Common myeloid progenitor, CD34-positive (primary cell): ENCODE data around the gene HDGFL2.
"Not testable (repeated sequence)": the region's sequence is repeated elsewhere in the genome, so short reads cannot be mapped to it uniquely, and the experiment has no call there.

ENCODE experiments used
- CTCF ChIA-PET: fragments of 350-600 bp; sonication (Branson Sonifier 250); formaldehyde crosslinking; loops from one replicate; lab custom pipeline; 2021; ENCODE audit warnings: antibody characterized with exemption; lab: Charles Lee
- POLR2A ChIA-PET: fragments of 350-600 bp; sonication (Branson Sonifier 250); formaldehyde crosslinking; loops from one replicate; lab custom pipeline; 2021; ENCODE audit warnings: antibody characterized with exemption; lab: Charles Lee
- DNase-seq, 3 donors: peaks; one replicate each; pipeline versions ENCODE4 v3.0.0 to v3.0.0-alpha.2; 2013
- H3K27ac ChIP-seq, 2 experiments: 1 replicate in 1 of 2; 2 replicates in 1 of 2; pipeline ENCODE4 v1.7.0; 2013; ENCODE audit warnings: inconsistent platforms in 2 of 2, low read length in 2 of 2, mild to moderate bottlenecking in 2 of 2, low read depth in 1 of 2, moderate library complexity in 1 of 2; ENCODE audit not compliant: severe bottlenecking in 2 of 2, insufficient read depth in 1 of 2, poor library complexity in 1 of 2
- H3K27me3 ChIP-seq, 5 experiments: replicated peaks in 2 of 5; 1 replicate in 3 of 5; 2 replicates in 2 of 5; pipeline versions ENCODE4 v1.6.1 to v1.7.0; 2013; ENCODE audit warnings: low read length in 4 of 5, mild to moderate bottlenecking in 2 of 5, moderate library complexity in 2 of 5, inconsistent platforms in 1 of 5; ENCODE audit not compliant: insufficient read depth in 5 of 5, control insufficient read depth in 4 of 5
- H3K36me3 ChIP-seq, 4 experiments: 1 replicate in 2 of 4; 2 replicates in 2 of 4; pipeline versions ENCODE4 v1.6.1 to v1.7.0; 2013; ENCODE audit warnings: low read length in 3 of 4, control low read depth in 1 of 4, mild to moderate bottlenecking in 1 of 4; ENCODE audit not compliant: control insufficient read depth in 4 of 4, insufficient read depth in 4 of 4
- H3K4me1 ChIP-seq, 4 experiments: 1 replicate in 3 of 4; 2 replicates in 1 of 4; pipeline versions ENCODE4 v1.6.1 to v1.7.1; 2013; ENCODE audit warnings: low read length in 3 of 4, mild to moderate bottlenecking in 3 of 4, control low read depth in 1 of 4, inconsistent platforms in 1 of 4, moderate library complexity in 1 of 4; ENCODE audit not compliant: control insufficient read depth in 4 of 4, insufficient read depth in 4 of 4; ENCODE audit errors: control extremely low read depth in 1 of 4
- H3K4me3 ChIP-seq, 7 experiments: 1 replicate in 4 of 7; 2 replicates in 3 of 7; pipeline versions ENCODE4 v1.5.1 to v1.7.0; 2013; ENCODE audit warnings: mild to moderate bottlenecking in 7 of 7, low read length in 6 of 7, moderate library complexity in 6 of 7, inconsistent platforms in 2 of 7, low read depth in 2 of 7, control low read depth in 1 of 7; ENCODE audit not compliant: insufficient read depth in 4 of 7, control insufficient read depth in 1 of 7; ENCODE audit errors: extremely low read depth in 1 of 7
- H3K9me3 ChIP-seq, 5 experiments: 1 replicate in 4 of 5; 2 replicates in 1 of 5; pipeline versions ENCODE4 v1.6.1 to v1.7.1; 2013; ENCODE audit warnings: low read length in 4 of 5, mild to moderate bottlenecking in 2 of 5, inconsistent platforms in 1 of 5, low read depth in 1 of 5, moderate library complexity in 1 of 5; ENCODE audit not compliant: control insufficient read depth in 4 of 5, insufficient read depth in 2 of 5; ENCODE audit errors: control extremely low read depth in 1 of 5
- WGBS: methylation state at CpG from one replicate; pipeline ENCODE4 v1.1.5; 2013; ENCODE audit not compliant: insufficient coverage; 5-methylcytosine and 5-hydroxymethylcytosine counted together

The HDGFL2 gene

DNA sequence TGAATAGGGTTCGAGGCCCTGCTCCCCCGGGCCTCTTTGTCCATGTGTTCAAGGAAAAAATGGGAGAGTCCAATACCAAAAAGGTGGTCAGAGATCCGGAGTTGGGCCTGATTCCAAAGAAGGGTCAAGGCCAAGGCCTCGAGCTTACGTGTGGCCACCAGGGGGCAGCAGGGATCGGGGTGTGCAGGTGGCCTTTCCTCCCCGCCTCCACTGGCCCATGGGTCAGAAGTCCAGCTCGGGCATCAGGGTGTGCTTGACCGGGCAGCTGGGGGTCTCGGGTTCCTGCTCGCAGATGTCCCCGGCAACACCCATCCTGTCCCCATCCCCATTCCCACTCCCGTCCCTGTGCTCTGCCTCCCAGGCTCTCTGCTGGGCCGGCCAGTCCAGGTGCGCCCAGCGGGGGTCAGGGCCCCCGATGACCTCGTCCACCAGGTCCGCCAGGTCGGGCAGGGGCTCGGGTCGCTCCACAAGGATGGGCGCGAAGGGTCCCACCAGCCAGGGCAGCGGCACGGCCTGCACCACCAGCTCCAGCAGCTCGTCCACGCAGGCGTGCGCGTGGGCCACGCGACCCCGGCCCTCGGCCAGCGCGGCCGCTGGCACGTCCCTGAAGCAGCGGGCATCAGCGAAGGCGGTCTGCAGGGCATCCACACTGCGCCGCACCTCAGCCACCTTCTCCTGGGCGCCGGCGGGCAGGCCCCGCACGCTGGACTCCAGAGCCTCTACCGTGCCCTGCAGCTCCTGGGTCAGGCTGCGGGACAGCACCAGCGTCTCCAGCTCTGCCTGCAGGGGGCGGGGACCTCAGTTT lies 51.4 kb downstream of the HDGFL2 start:
- Histone ChIP-seq H3K4me3 (no peak overlapping the region), H3K9me3 (no peaks in the 10 kb centered on the region), H3K36me3 (no peaks in the 10 kb centered on the region), H3K27ac (no peak overlapping the region), H3K27me3 (no peaks in the 10 kb centered on the region), H3K4me1 (no peaks in the 10 kb centered on the region)
- DNase-seq: no peak
- WGBS: 78% methylated on average over 52 of the region's 53 CpGs
- ChIA-PET CTCF (interaction anchor here (0.8 to 4.0 kb wide), 10 partner anchors 10 to 113 kb away, joined by 3 to 20 read pairs (median 4); partner anchors contain the start of genes LRG1 and PLIN5), POLR2A (no interaction called here)

DNA sequence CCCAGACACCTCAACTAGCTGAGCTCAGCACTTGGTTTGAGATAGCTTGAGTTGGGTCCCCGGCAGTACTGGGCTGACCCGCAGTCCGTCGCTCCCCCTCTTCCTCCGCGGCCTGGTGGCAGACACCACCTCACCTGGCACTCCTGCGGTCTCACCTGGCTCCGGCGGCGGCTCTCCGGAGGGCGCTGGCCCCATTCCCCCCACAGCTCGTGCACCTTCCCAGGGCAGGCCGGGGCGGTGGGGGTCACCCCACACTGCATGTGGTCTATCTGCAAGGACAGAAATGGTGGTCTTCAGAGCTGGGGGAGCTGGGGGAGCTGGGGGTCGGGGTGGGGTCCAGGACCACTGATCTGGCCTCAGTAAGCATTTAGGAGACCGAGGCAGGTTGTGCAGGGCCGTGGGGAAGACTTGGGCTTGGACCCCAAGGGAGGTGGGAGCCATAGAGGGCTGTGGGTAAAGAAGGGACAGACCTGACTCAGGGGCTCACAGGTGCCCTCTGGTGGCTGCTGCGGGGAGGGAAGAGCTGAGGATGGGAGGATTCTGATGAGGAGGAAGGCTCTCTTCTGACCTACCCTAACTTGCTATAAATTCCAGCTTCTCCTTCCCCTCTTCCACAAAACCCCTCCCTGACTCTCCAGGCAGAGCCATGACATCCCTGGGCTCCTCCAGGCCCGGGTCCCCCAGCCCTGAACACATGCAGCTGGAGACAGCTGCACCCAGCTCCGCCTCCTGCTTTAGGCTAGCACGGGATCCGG lies 52.9 kb downstream of the HDGFL2 start:
- Histone ChIP-seq H3K4me1 (no peaks in the 10 kb centered on the region), H3K9me3 (no peaks in the 10 kb centered on the region), H3K27ac (no peak overlapping the region), H3K27me3 (no peaks in the 10 kb centered on the region), H3K36me3 (no peaks in the 10 kb centered on the region), H3K4me3 (no peak overlapping the region)
- 76% methylated on average over 17 of the region's 23 CpGs for WGBS
- peak; percentile 41 to 62 (median 48) for DNase-seq
- POLR2A ChIA-PET: no interaction called here
- CTCF ChIA-PET: interaction anchor here (0.6 to 4.0 kb wide), 15 partner anchors 8 to 260 kb away, joined by 3 to 20 read pairs (median 4); partner anchors contain the start of genes LRG1 and PLIN5

DNA sequence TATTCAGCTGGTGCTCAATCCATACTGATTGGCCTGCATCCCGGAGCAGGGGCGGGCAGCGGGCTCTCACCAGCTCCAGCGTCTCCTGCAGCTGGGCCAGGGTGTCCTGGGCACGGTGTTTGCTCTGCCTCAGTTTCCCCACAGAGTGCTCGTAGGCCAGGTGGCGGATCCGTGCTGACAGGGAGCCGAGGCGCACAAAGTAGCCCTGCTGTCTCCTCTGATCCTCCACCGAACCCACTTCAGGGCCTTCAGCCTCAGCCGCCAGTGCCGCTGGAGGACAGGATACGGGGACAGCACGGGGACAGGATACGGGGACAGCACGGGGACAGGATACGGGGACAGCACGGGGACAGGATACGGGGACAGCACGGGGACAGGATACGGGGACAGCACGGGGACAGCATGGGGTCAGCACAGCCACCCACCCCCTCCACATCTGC lies 53.5 kb downstream of the HDGFL2 start:
- no peak for DNase-seq
- Histone ChIP-seq H3K4me1 (no peaks in the 10 kb centered on the region), H3K36me3 (no peaks in the 10 kb centered on the region), H3K27me3 (peaks cover 0 to 3% (median 0%) of the 10 kb centered on the region in 5 experiments), H3K27ac (no peak overlapping the region), H3K4me3 (no peak overlapping the region), H3K9me3 (no peaks in the 10 kb centered on the region)
- ChIA-PET POLR2A (no interaction called here), CTCF (interaction anchor here (0.8 to 4.0 kb wide), 11 partner anchors 8 to 260 kb away, joined by 3 to 20 read pairs (median 4); partner anchors contain the start of genes LRG1 and PLIN5)
- WGBS: 70% methylated on average over 20 of the region's 23 CpGs

DNA sequence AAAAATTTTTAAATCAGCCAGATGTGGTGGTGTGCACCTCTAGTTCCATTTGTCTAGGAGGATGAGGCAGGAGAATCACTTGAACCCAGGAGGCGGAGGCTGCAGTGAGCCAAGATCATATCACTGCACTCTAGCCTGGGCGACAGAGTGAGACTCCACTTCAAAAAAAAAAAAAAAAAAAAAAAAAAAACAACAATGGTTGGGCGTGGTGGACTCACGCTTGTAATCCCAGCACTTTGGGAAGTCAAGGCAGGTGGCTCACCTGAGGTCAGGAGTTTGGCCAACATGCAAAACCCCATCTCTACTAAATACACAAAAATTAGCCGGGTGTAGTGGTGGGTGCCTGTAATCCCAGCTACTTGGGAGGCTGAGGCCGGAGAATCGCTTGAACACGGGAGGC lies 55.3 kb downstream of the HDGFL2 start:
- WGBS: 95% methylated on average over 4 of the region's 8 CpGs
- H3K4me1 ChIP-seq, H3K4me3 ChIP-seq, POLR2A ChIA-PET, H3K36me3 ChIP-seq, H3K9me3 ChIP-seq, H3K27ac ChIP-seq, H3K27me3 ChIP-seq, DNase-seq: not testable (repeated sequence)
- CTCF ChIA-PET: interaction anchor here (0.6 to 4.0 kb wide), 3 partner anchors 7 to 130 kb away, joined by 4 to 16 read pairs (median 5); partner anchors contain the start of gene PLIN5

DNA sequence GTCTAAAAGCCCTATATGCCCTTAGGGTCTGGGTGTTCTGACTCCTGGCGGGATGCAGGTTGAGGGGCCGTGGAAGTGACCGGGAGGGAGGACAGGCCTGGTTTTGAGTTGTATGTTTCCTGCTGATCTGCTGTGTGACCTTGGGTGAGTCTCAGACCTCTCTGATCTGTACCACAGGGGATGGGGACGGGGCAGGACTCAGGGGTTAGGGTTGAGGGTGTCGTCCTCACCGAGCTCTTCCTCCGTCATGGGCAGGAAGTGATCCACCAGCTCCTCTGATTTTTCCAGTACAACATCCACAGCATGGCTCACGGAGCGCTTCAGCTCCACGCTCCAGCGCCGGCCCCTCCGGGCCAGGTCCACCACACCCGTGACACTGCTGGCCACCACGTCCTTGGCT lies 56.7 kb downstream of the HDGFL2 start:
- no peaks in the 10 kb centered on the region for H3K9me3 ChIP-seq
- ChIA-PET POLR2A (no interaction called here), CTCF (interaction anchor here (1.6 kb wide), 1 partner anchor 108 kb away, joined by 5 read pairs; no protein-coding TSS in a partner anchor)
- peaks cover 0 to 4% (median 0%) of the 10 kb centered on the region in 5 experiments for H3K27me3 ChIP-seq
- H3K4me3 ChIP-seq: no peak overlapping the region
- H3K4me1 ChIP-seq: peaks cover 0 to 5% (median 2%) of the 10 kb centered on the region in 4 experiments
- H3K36me3 ChIP-seq: no peaks in the 10 kb centered on the region
- DNase-seq: no peak
- no peak overlapping the region for H3K27ac ChIP-seq
- WGBS: 89% methylated on average over 15 of the region's 15 CpGs

DNA sequence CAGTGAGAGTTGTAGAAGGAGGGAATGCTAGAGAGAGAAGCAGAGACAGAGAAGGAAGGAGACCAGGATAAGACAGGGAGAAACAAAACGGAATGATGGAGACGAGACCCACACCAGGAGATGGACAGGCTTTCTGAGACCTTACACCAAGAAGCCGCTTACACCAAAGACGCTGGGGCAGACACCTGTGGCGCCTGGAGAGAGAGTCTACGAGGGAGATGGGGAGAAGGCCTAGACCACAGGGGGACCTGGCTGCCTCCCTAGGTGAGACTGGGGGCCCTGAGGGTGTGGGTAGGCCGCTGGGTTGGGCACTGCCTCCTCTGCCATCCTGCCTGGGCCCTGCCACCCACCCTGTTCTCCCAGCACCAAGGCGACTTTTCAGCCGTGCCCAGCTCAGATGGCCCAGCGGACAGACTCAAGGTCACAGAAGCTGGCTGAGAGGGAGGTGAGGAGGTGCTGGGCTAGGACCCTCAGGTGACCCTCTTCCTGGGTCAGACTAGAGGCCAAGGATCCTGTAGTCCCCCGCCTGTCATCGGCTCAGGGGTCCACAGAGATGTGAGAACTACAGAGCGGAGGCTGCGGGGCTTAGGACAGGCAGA lies 57.9 kb downstream of the HDGFL2 start:
- Histone ChIP-seq H3K4me3 (no peak overlapping the region), H3K27ac (no peak overlapping the region), H3K4me1 (peaks cover 0 to 8% (median 6%) of the 10 kb centered on the region in 4 experiments), H3K9me3 (no peaks in the 10 kb centered on the region), H3K36me3 (no peaks in the 10 kb centered on the region), H3K27me3 (peaks cover 0 to 13% (median 3%) of the 10 kb centered on the region in 5 experiments)
- no peak for DNase-seq
- WGBS: 87% methylated on average over 7 of the region's 14 CpGs
- CTCF ChIA-PET: no interaction called here
- POLR2A ChIA-PET: no interaction called here
